Prostate gland (tissue), 2 donors: ENCODE measurements around the gene ABCC6. TPM values are rescaled to one million over a fixed set of nuclear protein-coding genes. Genes with fewer than 3 reads are reported as not detected.

Source experiments
- DNase-seq: peaks from one replicate; pipeline ENCODE4 v3.0.0-alpha.2; 2019; ENCODE audit warnings: low spot score
- H3K27ac ChIP-seq, 2 donors: fragments of 200-600 bp; sonication (generic); 2 replicates each; pipeline ENCODE4 v1.5.1; 2017 to 2019
- H3K27me3 ChIP-seq: fragments of 200-600 bp; sonication (generic); replicated peaks from 2 replicates; pipeline ENCODE4 v1.5.1; 2019; ENCODE audit not compliant: insufficient read depth
- H3K36me3 ChIP-seq, 2 donors: fragments of 200-600 bp; sonication (generic); 1 replicate in 1 of 2; 2 replicates in 1 of 2; pipeline versions ENCODE4 v1.5.1 to v1.8.1; 2017 to 2019
- H3K4me1 ChIP-seq: fragments of 200-600 bp; sonication (generic); replicated peaks from 2 replicates; pipeline ENCODE4 v1.5.1; 2019
- H3K4me3 ChIP-seq, 2 donors: fragments of 200-600 bp; sonication (generic); 2 replicates each; pipeline ENCODE4 v1.5.1; 2017 to 2019
- H3K9me3 ChIP-seq: fragments of 200-600 bp; sonication (generic); 2 replicates; pipeline ENCODE4 v1.5.1; 2017
- POLR2A ChIP-seq: fragments of 450-650 bp; IDR thresholded peaks from one replicate; pipeline ENCODE4 v1.6.1; 2016; ENCODE audit warnings: antibody characterized with exemption, mild to moderate bottlenecking
- POLR2AphosphoS5 ChIP-seq: sonication (generic); formaldehyde crosslinking; IDR thresholded peaks from one replicate; pipeline ENCODE4 v1.6.1; 2017; ENCODE audit warnings: antibody characterized with exemption
- WGBS: methylation state at CpG from one replicate; pipeline ENCODE4 v1.1.5; 2018; 5-methylcytosine and 5-hydroxymethylcytosine counted together
- intact Hi-C: fragments of 100-400 bp; cut with DNase I; formaldehyde crosslinking; loops from one replicate; pipeline ENCODE4 v1.14.2; 2022
- total RNA-seq, 2 donors: library from RNA; depleted of rRNA; stranded (reverse); fragments of >200 nt; gene quantifications; one replicate each; pipeline ENCODE4 v1.1.0, GENCODE V29; 2016
- TF ChIP-seq, protein P1 (sequence below), 4 experiments: fragments of 200-600 bp in 2 of 4; fragments of 450-650 bp in 2 of 4; sonication (generic) in 2 of 4; IDR thresholded peaks; 1 replicate in 3 of 4; 2 replicates in 1 of 4; pipeline ENCODE4 v1.5.1; 2016 to 2019; ENCODE audit warnings: antibody characterized with exemption in 4 of 4, mild to moderate bottlenecking in 2 of 4, moderate library complexity in 2 of 4

ABCC6 gene
- total RNA-seq, 2 donors from 2014 or later: 4.5 to 15.2 TPM

- no peaks in the 10 kb centered on the region for H3K9me3 ChIP-seq
- no peak overlapping the region for H3K4me3 ChIP-seq
- no peaks in the 10 kb centered on the region for H3K36me3 ChIP-seq
- intact Hi-C loops: loop anchor here (5.0 kb wide), 1 partner anchor 248 kb away; no protein-coding TSS in a partner anchor
- H3K4me1 ChIP-seq: no peaks in the 10 kb centered on the region
- WGBS: 64% methylated on average over 17 of the region's 17 CpGs
- TF ChIP-seq POLR2AphosphoS5 (no peak), POLR2A (no peak)
- TF ChIP-seq, protein P1, sequence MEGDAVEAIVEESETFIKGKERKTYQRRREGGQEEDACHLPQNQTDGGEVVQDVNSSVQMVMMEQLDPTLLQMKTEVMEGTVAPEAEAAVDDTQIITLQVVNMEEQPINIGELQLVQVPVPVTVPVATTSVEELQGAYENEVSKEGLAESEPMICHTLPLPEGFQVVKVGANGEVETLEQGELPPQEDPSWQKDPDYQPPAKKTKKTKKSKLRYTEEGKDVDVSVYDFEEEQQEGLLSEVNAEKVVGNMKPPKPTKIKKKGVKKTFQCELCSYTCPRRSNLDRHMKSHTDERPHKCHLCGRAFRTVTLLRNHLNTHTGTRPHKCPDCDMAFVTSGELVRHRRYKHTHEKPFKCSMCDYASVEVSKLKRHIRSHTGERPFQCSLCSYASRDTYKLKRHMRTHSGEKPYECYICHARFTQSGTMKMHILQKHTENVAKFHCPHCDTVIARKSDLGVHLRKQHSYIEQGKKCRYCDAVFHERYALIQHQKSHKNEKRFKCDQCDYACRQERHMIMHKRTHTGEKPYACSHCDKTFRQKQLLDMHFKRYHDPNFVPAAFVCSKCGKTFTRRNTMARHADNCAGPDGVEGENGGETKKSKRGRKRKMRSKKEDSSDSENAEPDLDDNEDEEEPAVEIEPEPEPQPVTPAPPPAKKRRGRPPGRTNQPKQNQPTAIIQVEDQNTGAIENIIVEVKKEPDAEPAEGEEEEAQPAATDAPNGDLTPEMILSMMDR (IDR thresholded peaks at IDR 0.05): no peak
- no peaks in the 10 kb centered on the region for H3K27me3 ChIP-seq
- H3K27ac ChIP-seq: peak overlapping the region in 1 of 2 donors; percentile 26
- no peak for DNase-seq
These were observed 102.7 kb downstream of the ABCC6 start for GRCh38 chr16:16120382-16121184.

DNA sequence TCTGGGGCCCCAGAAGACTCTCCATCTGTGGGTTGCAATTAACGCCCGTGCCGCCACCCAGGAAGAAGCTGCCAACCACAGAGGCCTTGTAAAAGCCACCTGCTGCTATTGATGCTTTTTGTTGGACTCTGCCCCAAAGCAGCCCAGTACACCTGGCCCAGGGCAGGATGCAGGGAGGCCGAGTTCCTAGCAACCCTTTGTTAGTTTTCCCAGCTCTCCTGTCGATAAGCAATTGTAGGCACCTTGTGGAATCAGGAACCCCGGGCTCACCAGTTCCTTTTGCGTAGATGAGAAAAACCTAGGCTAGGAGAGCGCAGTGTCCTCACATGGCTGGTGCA is 103.3 kb downstream of the ABCC6 start:
- H3K4me1 ChIP-seq: no peaks in the 10 kb centered on the region
- peak overlapping the region in 1 of 2 donors; percentile 26 for H3K27ac ChIP-seq
- no peak for DNase-seq
- no peaks in the 10 kb centered on the region for H3K9me3 ChIP-seq
- H3K27me3 ChIP-seq: no peaks in the 10 kb centered on the region
- H3K36me3 ChIP-seq: no peaks in the 10 kb centered on the region
- H3K4me3 ChIP-seq: no peak overlapping the region
- TF ChIP-seq POLR2A (no peak), POLR2AphosphoS5 (no peak)
- TF ChIP-seq, protein P1 (IDR thresholded peaks at IDR 0.05): no peak
- intact Hi-C loops: loop anchor here (5.0 kb wide), 1 partner anchor 248 kb away; no protein-coding TSS in a partner anchor
- 66% methylated on average over 8 of the region's 8 CpGs for WGBS

DNA sequence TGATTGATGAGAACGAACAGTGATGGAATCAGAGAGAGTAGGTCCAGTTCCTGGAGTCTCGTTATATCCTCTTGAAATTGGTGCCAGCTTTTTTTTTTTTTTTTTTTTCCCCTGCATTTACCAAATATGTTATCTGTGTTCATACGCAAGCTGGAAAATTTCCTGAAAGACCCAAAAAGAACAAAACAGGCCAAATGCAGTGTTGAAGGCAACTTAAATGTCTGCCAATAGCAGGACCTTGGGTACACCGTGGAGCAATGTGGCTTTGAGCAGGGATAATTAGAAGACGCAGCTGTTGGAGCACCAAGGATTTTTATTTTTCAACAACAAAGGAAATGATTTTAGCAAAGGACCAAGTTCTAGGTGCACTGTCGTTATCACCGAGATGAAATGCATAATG is 105.0 kb downstream of the ABCC6 start:
- Histone ChIP-seq H3K27ac (no peak overlapping the region), H3K4me3 (no peak overlapping the region), H3K36me3 (no peaks in the 10 kb centered on the region), H3K4me1 (no peaks in the 10 kb centered on the region), H3K9me3 (no peaks in the 10 kb centered on the region), H3K27me3 (no peaks in the 10 kb centered on the region)
- intact Hi-C loops: no loop called here
- no peak for DNase-seq
- WGBS: 97% methylated on average over 7 of the region's 7 CpGs
- TF ChIP-seq, protein P1 (IDR thresholded peaks at IDR 0.05): no peak
- TF ChIP-seq POLR2A (no peak), POLR2AphosphoS5 (no peak)

- no peak overlapping the region for H3K27ac ChIP-seq
- 97% methylated on average over 7 of the region's 7 CpGs for WGBS
- no peaks in the 10 kb centered on the region for H3K27me3 ChIP-seq
- no peak for TF ChIP-seq POLR2AphosphoS5
- TF ChIP-seq, protein P1 (IDR thresholded peaks at IDR 0.05): no peak
- TF ChIP-seq POLR2A: no peak
- intact Hi-C loops: no loop called here
- H3K4me3 ChIP-seq: no peak overlapping the region
- peaks cover 3 to 11% of the 10 kb centered on the region in 2 donors for H3K36me3 ChIP-seq
- H3K4me1 ChIP-seq: no peaks in the 10 kb centered on the region
- no peak for DNase-seq
- no peaks in the 10 kb centered on the region for H3K9me3 ChIP-seq
These were observed 106.5 kb downstream of the ABCC6 start for GRCh38 chr16:16116841-16117240.

DNA sequence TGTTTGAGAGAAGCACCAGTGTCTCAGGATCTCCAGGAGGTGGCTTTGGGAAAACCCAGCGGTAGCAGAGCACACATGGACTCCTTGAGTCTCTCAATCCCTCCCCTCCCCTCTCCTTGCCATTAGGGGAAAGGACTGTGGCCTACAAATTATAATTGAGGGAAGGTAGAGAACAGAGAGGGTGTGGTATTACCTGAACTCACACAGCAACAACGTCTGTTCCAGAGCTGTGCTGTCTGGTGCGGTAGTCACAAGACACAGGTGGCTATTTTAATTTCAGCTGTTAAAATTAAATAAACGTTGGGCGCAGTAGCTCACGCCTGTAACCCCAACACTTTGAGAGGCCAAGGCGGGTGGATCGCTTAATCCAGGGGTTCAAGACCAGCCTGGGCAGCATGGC is 110.2 kb downstream of the ABCC6 start:
- no peaks in the 10 kb centered on the region for H3K4me1 ChIP-seq
- H3K36me3 ChIP-seq: peaks cover 3 to 11% of the 10 kb centered on the region in 2 donors
- no peak overlapping the region for H3K4me3 ChIP-seq
- H3K27ac ChIP-seq: no peak overlapping the region
- intact Hi-C loops: no loop called here
- DNase-seq: no peak
- no peaks in the 10 kb centered on the region for H3K9me3 ChIP-seq
- TF ChIP-seq POLR2A: no peak
- no peak for TF ChIP-seq POLR2AphosphoS5
- TF ChIP-seq, protein P1 (IDR thresholded peaks at IDR 0.05): no peak
- H3K27me3 ChIP-seq: no peaks in the 10 kb centered on the region
- 89% methylated on average over 8 of the region's 8 CpGs for WGBS
